OCI-LY7 (cell line): ENCODE data around the gene HOXD8.

Experiments used
- EZH2phosphoT487 ChIP-seq: fragments of 200-600 bp; sonication (generic); IDR thresholded peaks from 2 replicates; pipeline ENCODE4 v1.6.1; 2018; ENCODE audit warnings: low read depth, borderline replicate concordance, mild to moderate bottlenecking, mixed run types, antibody characterized with exemption, low read length, moderate library complexity, mixed read lengths
- TF ChIP-seq, protein P1 (sequence below): fragments of 200-600 bp; sonication (generic); conservative IDR thresholded peaks from 2 replicates; pipeline ENCODE4 v1.5.1; 2014; ENCODE audit warnings: mild to moderate bottlenecking, antibody characterized with exemption, low read length, moderate library complexity, mixed read lengths

DNA sequence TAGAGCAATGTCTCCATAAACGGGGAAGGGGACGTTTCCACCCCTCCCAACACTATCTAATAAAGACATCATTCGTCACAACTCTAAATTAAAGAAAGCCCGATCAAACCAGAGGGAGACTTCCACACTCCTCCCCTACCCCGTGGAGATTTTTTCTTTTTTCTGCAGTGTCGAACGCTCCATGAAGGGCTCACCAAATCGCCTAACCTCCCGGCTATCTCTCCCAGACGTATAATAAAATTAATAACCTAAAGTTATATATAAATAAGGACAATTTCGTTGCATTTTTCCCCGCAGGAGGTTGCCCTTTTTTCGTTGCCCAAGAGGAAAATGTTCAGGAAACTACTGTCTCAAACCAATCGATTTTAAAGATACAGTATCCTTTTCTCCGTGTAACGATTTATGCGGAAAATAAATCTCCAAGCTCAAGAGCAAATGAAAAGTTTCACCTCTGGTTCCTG, 48.1 kb upstream of the HOXD8 start:
- TF ChIP-seq, protein P1, sequence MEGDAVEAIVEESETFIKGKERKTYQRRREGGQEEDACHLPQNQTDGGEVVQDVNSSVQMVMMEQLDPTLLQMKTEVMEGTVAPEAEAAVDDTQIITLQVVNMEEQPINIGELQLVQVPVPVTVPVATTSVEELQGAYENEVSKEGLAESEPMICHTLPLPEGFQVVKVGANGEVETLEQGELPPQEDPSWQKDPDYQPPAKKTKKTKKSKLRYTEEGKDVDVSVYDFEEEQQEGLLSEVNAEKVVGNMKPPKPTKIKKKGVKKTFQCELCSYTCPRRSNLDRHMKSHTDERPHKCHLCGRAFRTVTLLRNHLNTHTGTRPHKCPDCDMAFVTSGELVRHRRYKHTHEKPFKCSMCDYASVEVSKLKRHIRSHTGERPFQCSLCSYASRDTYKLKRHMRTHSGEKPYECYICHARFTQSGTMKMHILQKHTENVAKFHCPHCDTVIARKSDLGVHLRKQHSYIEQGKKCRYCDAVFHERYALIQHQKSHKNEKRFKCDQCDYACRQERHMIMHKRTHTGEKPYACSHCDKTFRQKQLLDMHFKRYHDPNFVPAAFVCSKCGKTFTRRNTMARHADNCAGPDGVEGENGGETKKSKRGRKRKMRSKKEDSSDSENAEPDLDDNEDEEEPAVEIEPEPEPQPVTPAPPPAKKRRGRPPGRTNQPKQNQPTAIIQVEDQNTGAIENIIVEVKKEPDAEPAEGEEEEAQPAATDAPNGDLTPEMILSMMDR = no peak
- TF ChIP-seq EZH2phosphoT487 = no peak
